ENCODE data around the gene RASAL2. TPM values are rescaled to one million over a fixed set of nuclear protein-coding genes. Genes with fewer than 3 reads are reported as not detected.

Gene RASAL2
- total RNA-seq, 1 donor from 2014 or later = not detected

- intact Hi-C loops (cut with micrococcal nuclease) = no loop called here
These were observed 344.5 kb downstream of the RASAL2 start for GRCh38 chr1:178438432-178438831.

- intact Hi-C loops (cut with micrococcal nuclease) = no loop called here
These were observed 349.0 kb downstream of the RASAL2 start for GRCh38 chr1:178442925-178443324.

DNA sequence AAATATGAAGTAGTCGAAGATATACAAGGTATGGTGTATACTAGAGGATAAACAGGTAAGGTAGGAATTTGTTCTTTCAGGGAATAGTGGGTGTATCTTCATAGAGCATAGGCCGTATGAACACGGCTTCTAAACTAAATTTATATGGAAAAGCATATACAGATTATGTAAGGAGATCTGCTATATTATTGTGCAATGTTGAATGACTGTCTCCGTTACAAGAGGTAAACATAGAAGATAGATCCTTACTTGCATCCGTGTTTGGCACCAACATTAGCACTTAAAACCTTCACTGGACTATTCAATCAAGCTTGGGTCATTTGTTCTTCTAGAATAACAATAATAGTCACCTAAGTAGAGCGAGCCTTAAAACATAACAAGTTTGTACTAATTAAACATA, 357.0 kb downstream of the RASAL2 start:
- intact Hi-C loops (cut with micrococcal nuclease) = no loop called here

DNA sequence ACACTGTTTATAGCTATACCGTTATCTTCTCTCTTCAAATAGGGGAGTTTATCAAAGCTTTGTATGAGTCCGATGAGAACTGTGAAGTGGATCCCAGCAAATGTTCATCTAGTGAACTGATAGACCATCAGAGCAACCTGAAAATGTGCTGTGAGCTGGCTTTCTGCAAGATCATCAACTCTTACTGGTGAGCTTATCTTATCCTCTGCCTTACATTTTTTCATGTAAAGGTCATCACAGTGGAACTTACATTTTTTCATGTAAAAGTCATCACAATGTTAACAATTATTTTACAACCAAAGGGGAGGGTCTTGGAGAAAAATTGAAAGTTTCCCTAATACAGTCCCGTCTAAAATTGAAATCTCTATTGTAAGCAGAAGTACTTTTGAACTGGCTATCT, 357.6 kb downstream of the RASAL2 start:
- intact Hi-C loops (cut with micrococcal nuclease) = no loop called here

DNA sequence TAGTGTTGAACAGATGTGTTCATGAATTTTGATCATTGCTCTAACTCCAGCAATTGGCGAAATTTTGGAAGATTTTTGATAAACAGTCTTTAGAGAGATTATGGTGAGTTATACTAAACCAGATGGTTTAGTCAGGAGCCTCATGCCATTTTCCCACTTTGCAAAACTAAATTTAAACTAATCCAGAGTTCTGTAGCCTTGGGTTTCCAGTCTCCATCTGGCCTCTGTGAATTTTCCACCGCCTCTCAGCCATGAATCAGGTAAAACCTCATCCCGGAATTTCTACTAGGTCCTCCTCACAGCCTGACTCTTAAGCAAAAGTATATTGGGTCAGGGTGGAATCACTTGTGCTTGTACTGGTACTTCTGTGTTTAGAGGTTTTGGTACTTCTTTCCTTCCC, 358.1 kb downstream of the RASAL2 start:
- intact Hi-C loops (cut with micrococcal nuclease) = no loop called here

DNA sequence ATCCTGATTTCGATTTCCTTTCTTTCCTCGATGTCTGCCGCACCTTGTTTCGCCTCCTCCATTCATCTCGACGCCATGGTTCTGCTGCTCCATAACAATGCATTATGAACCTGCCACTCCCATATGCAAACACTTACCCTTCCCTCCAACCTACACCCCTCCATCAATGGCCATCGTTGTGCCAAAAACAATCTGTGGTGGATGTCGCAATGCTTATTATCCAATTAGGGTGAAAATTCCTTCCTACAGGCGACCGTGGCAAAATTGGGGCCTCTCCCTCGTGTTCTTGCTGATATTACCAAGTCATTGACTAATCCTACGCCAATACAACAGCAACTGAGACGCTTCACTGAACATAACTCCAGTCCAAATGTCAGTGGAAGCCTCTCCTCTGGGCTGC, 362.6 kb downstream of the RASAL2 start:
- intact Hi-C loops (cut with micrococcal nuclease) = no loop called here

GRCh38 chr1:178457651-178458050, 363.7 kb downstream of the RASAL2 start:
- intact Hi-C loops (cut with micrococcal nuclease) = no loop called here

DNA sequence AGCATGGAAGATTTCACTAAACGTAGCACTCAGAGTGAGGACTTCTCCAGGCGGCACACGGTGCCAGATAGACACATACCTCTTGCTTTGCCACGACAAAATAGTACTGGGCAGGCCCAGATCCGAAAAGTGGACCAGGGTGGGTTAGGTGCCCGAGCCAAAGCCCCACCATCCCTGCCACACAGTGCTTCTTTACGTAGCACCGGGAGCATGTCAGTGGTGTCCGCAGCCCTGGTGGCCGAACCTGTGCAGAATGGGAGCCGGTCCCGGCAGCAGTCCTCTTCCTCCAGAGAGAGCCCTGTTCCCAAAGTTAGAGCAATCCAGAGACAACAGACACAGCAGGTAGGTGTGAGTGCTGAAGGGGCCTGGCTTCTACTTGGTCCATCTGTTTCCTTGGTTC, 364.3 kb downstream of the RASAL2 start:
- intact Hi-C loops (cut with micrococcal nuclease) = no loop called here

- intact Hi-C loops (cut with micrococcal nuclease) = no loop called here
These were observed 367.2 kb downstream of the RASAL2 start for GRCh38 chr1:178461104-178461503.

DNA sequence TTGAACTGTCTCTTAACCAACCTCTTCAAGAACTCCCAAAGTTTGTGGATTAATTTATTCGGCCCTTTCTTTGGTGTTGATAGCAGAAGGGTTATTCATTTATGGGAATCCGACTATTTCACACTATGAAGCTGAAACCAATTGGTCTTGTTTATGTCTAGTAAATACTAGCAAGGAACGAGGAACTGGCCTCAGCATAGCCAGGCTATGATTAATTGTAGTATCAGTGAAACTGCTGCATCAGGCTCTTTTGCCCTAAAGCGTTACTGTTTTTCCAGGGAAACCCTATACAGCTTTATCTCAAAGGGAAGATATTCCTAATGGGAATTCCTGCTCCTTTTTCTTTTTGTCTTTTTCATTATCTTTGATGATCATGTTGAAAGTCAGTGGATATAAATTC, 367.8 kb downstream of the RASAL2 start:
- intact Hi-C loops (cut with micrococcal nuclease) = no loop called here

GRCh38 chr1:178464141-178464540, 370.2 kb downstream of the RASAL2 start:
- intact Hi-C loops (cut with micrococcal nuclease) = no loop called here

GRCh38 chr1:178464566-178464965, 370.7 kb downstream of the RASAL2 start:
- intact Hi-C loops (cut with micrococcal nuclease) = no loop called here

- intact Hi-C loops (cut with micrococcal nuclease) = no loop called here
These were observed 371.1 kb downstream of the RASAL2 start for GRCh38 chr1:178465011-178465410.

DNA sequence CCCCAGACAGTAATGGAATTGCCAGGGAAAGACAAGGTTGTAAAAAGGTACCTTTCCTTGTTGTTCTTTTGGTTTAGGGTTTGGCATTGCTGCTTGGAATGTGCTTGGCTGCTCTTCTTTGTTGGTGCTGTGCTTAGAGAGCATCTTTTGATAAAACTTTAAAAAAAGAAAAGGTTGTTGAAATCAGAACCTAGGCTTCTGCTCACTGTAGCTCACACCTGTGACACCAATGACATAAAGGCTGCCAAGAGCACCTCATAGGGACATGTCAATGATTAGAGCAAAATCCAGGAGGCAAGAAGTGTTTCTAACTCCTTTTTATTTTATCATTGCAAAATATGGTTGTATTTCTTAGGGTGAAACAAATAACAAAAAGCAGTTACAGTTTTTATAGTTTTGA, 373.9 kb downstream of the RASAL2 start:
- intact Hi-C loops (cut with micrococcal nuclease) = no loop called here

GRCh38 chr1:178470411-178470960, 376.6 kb downstream of the RASAL2 start:
- intact Hi-C loops (cut with micrococcal nuclease) = no loop called here

DNA sequence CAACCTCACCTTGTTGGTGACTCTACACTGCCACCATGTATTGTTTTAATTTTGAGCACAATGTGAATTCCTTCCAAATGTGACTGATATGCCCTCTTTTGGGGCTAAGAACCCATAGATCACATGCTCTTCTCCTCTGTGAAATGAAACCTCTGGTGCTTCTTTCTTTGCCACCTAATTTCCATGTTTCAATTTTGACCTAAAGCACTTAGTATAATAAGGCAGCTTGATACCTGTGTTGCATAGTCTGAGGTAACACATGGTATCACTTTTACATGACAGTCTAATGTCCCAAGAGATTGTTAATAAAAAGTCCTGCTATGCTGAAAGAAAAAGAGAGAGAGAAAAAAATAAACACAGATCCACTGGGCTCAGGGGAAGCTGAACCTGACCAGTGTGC, 378.6 kb downstream of the RASAL2 start:
- intact Hi-C loops (cut with micrococcal nuclease) = no loop called here

DNA sequence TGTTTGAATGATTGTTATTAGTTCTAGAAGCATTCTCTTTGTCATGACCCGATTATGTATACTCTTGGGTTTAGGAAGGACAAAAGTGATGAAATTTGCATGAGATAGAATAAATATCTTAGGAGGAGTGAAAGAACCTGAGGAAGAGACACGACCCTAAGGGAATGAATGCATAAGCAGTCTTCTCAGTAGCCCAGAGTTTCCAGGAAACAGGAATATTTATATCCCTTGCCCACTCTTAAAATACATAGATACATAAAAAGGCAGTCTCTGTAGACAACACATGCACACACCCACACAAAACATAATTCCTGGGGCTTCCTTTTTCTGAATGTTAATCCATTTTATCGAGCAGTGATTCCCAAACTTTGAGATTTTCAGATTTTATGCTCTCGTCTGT, 383.5 kb downstream of the RASAL2 start:
- intact Hi-C loops (cut with micrococcal nuclease) = no loop called here

- intact Hi-C loops (cut with micrococcal nuclease) = no loop called here
These were observed 383.9 kb downstream of the RASAL2 start for GRCh38 chr1:178477841-178478240.

DNA sequence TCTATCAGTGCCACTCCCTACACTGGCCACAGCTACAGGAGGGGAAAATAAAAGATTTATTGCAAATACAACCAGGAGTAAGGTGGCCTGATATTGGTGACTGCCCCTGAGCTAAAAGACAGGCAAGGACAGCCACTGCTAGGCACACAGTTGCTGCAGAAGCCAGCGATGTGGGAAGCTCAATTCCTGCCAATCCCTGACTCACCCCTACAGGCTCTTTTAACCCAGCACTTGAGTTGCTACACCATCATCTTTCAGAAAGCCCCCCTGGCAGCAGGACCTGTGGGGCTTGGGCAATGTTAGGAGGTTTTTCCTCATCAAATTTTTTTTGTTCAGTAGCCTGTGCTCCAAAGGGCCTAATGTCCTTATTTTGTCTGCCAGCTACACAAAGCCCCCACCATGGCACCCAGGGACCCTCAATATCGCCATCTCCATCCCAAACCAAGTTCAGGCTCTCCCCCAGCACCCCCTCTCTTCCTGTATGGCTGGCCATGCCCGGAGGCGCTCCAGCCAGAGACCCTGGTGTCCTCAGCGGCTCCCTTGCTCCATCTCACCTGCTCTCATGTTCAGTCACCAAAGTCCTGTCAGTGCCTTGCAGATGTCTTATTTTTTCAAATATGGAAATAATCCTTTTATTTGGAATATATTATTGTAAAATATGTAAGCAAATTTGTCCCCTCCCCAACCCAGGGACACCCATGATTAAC, 389.5 kb downstream of the RASAL2 start:
- intact Hi-C loops (cut with micrococcal nuclease) = no loop called here

DNA sequence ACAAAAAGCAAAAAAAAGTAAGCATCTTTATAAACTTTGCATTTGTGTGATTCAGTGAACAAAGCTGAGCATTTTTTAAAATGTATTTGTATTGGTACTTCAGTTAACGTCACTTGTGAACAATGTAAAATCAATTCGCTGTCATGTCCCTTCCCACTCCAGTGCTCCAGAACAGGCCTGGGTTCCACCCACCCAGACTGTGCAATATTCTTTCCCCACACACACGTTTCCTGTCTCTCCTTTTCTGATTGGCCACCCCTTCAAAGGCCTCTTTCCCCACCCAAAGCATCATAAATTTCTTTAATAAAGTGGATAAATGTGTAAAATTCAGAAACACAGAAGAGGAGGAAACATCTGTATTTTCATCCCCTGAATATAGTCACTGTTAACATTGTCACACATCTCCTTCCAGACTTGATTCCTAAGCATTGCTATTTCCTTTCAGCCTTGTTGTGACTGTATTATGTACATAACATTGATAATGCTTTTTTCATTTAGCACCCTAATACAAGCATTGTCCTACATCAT, 390.9 kb downstream of the RASAL2 start:
- intact Hi-C loops (cut with micrococcal nuclease) = no loop called here

- intact Hi-C loops (cut with micrococcal nuclease) = no loop called here
These were observed 391.7 kb downstream of the RASAL2 start for GRCh38 chr1:178485541-178485981.

DNA sequence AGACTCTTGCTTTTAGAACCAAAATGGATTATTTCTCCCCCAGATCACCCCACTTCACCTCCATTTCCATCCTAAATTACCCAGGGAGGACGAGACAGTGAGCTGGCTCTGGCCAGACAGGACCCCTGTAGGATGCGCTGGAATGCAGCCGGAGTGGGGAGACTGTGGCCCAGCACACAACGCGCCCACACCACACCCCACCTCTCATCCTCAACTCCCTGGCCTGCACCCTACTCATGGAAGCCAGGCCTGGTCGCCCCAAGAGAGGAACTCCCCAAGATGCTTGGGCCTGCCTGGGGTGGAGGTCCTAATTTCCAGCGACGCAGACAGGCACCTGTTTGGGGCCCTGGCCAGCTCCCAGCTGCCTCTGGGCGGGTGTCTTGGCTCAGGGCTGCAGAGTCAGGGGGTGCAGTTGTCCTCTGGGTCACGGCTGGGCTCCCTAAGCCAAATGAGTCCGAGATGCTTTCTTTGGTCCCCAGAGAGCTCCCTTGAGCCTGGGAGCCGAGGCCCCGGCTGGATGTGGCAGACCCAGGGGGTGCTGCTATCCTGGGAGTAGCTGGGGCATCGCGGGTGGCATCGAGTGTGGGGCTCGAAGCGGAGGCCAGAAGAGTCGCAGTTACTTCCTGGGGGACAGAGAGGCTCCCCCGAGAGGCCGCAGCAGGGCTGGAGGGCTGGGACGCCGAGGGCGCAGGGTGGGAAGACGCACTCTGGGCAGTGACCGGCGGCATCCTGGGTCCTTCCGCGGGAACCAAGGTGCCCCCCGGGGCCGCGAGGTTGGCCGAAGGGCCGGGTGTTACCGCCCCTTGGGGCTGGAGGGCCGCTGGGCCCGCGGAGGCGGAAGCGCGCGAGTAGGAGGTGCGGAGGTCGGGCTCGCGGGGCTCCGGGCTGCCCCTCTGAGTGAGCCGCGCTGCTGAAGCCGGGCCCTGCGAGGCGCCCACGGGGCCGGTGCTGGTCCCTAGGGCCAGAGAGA, 392.5 kb downstream of the RASAL2 start:
- intact Hi-C loops (cut with micrococcal nuclease) = no loop called here

Data from T-helper 1 cell treated with Interleukin-12 subunit alpha and Interleukin-12 subunit beta and Interleukin-4 antibody, amounts not matched to agents 30 ng/mL and 1 ng/mL, for 36 hours (primary cell).